GM21447 (cell line): ENCODE data around the gene RALGDS.

Source experiments
- ATAC-seq: cut with Tn5 transposase; IDR thresholded peaks from one replicate; pipeline ENCODE4 v1.9.1; 2021; ENCODE audit not compliant: unreplicated experiment

Gene RALGDS

DNA sequence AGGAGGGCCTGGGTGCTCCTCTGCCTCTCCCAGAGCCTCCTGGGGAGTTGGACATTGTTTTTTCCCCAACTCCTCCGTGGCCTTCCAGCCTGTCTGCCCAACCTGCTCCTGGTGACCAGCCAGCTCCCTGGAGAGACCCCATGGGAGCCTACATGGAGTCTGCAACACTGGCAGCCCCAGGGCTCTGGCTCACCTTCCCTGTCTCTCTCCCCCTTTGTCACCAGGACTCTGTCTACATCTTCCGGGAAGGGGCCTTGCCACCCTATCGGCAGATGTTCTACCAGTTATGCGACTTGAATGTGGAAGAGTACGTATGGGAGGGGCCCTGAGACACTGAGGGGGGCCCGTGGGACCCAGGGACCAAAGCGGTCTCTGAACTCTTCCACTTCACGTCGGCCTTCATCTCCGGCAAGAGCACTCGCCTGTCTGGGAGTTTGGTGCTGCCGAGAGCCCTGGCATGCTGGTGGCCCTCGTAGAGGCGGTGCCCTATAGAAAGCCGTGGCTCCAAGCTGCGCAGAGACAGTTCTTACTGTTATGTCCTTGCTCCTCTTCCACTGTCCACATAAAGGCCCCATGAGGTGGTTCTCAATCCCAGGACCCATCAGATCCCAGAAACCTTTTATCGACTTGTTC lies 65.1 kb downstream of the RALGDS start:
- ATAC-seq, result no peak

DNA sequence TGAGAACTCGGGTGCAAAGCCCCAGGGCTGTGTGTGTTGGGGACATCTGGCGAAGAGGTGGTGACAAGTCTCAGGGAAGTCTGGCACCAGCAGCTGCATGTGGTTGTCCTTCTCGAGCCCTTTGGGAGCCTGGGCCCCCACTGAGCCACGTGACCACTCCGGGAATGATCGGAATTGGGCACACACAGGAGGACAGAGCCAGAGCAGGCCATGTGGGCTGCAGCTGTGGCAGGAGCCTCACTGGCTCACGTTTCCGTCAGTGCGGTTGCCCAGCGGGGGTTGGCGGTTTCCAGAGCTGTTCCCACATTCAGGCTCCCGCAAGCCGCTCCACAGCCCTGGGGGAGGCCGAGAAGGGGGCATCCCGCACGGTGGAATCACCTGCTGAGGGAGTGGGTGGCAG lies 66.1 kb downstream of the RALGDS start:
- no peak for ATAC-seq

DNA sequence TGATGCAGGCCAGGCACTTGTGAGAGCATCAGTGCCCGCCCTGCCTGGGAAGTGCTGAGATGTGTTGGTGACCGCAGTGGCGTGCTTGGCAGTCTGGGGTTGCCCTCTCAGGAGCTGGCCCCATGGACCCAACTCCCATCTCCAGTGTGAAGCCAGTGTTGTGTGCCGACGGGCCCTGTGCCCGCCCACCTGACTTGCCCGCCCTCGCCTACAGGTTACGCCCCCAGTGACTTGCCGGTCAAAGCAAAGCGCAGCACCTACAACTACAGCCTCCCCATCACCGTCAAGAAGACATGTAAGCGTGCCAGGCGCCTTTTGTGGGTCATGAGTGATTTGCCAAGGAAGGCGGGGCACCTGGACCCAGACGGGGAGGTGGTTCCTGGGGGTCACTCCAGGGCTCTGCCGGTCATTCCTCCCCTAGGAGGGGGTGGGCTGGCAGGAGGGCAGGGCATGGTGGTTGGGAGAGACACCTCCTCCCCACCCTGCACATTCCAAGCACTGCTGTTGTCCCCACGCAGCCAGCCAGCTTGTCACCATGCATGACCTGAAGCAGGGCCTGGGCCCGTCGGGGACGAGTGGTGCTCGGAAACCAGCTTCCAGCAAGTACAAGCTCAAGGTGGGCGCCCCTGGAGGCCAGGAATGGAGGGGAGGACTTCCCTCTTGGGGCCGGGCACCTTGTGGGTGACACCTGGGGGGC lies 66.7 kb downstream of the RALGDS start:
- ATAC-seq, result no peak

DNA sequence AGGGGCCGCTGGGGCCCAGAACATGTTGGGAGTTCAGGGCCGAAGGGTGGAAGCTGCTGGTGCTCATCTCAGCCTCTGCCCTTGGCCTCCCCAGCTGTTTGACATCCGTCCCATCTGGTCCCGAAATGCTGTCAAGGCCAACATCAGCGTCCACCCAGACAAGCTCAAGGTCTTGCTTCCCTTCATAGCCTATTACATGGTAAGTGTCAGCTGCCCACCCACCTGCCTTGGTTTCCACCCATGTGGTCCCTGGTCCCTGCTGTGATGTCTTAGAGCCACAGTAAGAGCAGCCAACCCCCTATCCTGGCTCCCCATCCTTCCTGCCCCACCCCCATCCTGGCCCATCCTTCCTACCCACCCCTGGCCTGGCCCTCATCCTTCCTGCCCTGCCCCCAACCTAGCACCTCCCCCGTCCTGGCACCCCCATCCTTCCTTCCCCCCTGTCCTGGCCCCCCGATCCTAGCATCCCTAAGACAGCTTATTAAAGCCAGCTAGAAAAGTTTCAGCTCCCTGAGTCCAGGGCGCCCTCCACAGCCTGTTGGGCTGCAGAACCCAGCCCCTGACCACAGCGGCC lies 69.0 kb downstream of the RALGDS start:
- no peak for ATAC-seq

DNA sequence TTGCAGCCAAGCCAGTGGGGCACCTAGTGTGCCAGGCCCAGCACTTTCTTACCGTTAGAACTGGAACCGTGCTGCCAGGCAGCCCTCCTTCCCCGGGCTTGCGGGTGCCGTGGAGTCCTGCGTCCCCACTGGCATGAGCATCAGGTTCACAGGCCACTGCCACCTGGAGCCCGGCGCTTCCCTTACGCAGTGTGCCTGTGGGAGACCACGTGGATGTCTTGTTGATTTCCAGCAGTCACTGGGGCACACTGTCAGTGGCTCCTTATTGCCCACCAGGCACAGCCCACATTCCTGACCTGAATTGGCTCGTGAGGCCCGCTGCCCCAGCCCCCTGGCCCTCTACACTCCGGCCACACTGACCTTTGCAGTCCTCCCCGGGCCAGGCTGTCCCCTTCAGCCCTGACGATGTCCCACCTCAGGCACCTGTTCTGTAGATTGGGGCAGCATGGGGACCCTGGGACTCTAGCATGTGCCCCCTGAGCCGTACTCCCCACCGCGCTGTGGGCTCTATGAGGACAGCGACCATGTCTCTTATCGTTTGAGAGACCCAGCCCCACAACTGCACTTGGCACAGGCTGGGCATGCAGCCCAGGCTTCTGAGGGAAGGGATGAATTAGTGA lies 69.6 kb downstream of the RALGDS start:
- ATAC-seq, result no peak

DNA sequence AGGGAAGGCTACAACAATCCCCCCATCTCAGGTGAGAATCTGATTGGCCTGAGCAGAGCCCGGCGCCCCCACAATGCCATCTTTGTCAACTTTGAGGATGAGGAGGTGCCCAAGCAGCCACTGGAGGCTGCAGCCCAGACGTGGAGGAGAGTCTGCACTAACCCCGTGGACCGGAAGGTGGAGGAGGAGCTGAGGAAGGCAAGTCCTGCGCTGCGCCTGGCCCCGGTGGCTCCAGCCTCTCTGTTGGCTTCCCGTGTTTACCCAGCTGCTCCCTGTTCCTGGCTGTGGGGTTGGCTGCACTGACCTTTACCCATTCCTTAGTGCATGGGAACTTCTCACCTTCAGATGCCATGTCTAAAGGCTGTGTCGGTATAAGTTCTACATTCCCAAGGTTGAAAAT lies 70.3 kb downstream of the RALGDS start:
- no peak for ATAC-seq

DNA sequence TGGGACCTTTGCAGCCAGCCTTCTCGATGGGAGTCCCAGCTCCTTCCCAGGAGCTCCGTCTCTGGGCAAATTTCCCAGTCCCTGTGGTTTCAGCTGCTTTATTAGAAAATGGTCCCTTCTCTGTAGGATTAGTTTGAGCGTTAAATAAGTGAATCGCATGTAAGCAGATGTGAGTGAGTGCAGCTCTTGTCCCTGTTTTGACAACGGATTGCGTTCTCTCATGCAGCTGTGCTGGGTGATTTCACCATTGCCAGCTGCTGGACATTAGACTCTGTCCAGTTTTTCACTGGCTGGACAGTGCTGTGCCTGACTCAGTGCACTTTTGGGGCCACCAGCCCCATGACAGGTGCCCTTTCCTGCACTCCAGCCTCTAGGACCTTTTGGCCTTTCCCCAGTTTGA lies 70.9 kb downstream of the RALGDS start:
- ATAC-seq, result no peak

DNA sequence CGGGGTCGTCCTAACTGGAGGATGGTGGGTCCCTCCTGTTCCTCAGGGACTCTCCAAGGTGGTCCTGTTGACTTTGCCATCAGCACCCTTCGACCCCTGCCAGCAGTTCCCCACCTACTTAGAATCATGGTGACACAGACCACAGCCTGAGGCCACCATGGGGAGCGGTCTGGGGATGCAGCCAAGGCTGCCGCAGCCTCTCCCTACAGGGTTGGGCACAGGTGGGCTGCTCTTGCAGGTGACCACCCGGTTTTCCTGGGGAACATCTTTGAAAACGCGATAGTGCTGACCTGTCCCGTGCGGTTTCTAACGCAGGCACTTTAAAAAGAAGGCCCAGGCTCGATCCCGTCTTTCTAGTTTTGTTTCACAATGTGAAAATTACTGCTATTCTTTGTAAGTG lies 72.0 kb downstream of the RALGDS start:
- ATAC-seq, result no peak

DNA sequence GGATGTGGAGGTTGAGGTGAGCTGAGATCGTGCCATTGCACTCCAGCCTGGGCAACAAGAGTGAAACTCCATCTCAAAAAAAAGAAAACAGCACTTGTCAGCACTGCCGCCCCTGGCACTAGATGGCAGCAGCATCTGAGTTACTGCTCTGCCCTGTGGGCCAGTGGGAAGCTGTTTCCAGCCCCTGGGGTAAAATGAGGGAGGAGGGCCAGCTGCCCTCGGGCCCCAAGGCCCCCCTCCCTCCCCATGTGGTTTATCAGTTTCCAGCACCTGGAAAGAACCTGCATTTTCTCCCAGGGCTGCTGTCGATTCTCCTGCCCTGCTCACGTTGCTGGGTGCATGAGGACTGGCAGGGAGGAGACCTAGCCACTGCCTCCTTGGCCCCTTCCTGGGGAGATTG lies 72.4 kb downstream of the RALGDS start:
- ATAC-seq, result no peak
